Measurements from ENCODE around the gene CNTNAP3.
"Not testable (repeated sequence)": the region's sequence is repeated elsewhere in the genome, so short reads cannot be mapped to it uniquely, and the experiment has no call there.

The CNTNAP3 gene

GRCh38 chr9:39287980-39288379 lies at the start of gene CNTNAP3:
Gene CNTNAP3 (minus strand): TSS chr9:39288167. CDS start chr9:39288064, 103 bp downstream.
- not testable (repeated sequence) for DNase-seq (ENCODE audit: low read depth)

- not testable (repeated sequence) for DNase-seq (ENCODE audit: low read depth)
These were observed 8.0 kb downstream of the CNTNAP3 start for GRCh38 chr9:39279995-39280394.

GRCh38 chr9:39242513-39242912 lies 45.5 kb downstream of the CNTNAP3 start:
- DNase-seq (ENCODE audit: low read depth) = not testable (repeated sequence)

DNA sequence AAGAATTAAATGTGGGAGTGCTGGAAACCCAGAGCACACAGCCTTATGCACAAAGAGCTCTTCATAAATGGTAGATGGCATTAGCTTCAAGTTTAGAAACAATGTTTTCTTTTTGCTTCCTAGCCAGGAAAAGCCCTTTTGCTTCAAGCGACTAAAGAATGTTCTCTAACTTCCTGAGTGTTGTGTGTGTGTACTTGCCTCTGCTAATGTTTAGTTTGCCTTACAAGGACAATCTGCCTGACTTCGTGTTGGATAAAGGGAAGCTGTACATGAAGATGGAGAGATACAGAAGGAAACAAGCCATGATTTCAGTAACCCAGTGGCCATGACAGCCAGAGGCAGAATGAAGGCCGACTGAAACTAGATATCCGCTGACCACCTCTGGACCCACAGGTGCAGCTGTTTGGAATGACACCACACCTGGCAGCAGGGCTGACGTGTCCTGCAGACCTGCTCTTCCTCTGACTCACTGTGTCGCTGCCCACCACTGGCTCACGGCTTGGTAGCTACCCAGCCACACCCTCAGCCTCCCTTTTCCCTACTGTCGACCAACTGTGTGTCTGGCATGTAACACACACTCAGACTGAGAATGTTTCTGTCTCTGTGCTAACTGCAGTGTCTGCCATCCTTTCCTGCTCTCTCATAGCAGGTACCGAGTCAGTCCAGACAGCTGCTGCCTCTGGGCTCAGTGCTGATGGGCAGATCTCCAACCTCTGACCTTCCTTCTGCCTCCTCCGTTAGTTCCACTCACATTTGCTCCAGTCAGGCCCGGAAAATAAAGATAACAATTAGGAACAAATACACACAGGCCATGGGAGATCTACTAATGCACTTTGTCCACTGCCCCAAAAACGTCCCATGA lies 55.6 kb downstream of the CNTNAP3 start:
- DNase-seq (ENCODE audit: low read depth) = not testable (repeated sequence)

GRCh38 chr9:39215976-39216375 lies 72.0 kb downstream of the CNTNAP3 start:
- DNase-seq (ENCODE audit: low read depth) = not testable (repeated sequence)

DNA sequence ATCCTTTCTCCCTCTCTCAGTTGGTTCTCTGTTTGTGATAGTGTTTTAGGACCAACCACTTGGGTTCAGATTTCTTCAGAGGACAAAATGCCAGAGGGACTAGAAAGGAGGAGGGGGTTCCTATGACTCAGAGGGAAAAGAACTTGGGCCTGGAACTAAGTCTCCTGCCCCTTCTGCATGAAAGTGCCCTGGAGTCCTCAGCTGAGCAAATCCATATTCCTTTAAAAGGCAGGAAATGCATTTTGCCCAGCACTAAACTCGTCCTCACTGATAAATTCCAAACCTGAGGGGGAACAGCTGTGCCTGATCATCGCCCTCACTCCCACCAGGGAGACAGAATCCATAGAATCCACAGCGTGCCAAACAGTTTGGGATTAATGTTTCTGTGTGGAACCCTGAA lies 78.2 kb downstream of the CNTNAP3 start:
- DNase-seq (ENCODE audit: low read depth) = not testable (repeated sequence)

DNA sequence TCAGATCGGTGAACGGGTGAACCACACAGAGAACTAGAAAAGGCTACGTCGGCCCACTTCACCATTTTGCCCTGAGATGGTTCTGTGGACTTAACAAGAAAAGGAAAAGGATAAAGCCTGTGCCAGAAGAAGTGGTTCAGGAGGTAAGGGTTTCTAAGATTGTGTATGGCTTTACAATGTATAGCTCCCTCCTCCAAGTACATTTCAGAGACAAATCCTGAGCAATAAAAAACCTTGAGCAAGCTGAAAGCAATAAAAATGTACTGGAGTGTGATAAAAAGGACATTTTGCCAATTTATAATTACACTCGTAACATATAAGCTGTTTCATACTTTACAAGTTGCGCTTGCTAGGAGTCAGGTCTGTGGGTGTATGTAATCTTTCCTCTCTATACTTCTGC lies 81.3 kb downstream of the CNTNAP3 start:
- not testable (repeated sequence) for DNase-seq (ENCODE audit: low read depth)

- DNase-seq (ENCODE audit: low read depth) = not testable (repeated sequence)
These were observed 82.1 kb downstream of the CNTNAP3 start for GRCh38 chr9:39205842-39206241.

- DNase-seq (ENCODE audit: low read depth) = not testable (repeated sequence)
These were observed 87.6 kb downstream of the CNTNAP3 start for GRCh38 chr9:39200412-39200811.

DNA sequence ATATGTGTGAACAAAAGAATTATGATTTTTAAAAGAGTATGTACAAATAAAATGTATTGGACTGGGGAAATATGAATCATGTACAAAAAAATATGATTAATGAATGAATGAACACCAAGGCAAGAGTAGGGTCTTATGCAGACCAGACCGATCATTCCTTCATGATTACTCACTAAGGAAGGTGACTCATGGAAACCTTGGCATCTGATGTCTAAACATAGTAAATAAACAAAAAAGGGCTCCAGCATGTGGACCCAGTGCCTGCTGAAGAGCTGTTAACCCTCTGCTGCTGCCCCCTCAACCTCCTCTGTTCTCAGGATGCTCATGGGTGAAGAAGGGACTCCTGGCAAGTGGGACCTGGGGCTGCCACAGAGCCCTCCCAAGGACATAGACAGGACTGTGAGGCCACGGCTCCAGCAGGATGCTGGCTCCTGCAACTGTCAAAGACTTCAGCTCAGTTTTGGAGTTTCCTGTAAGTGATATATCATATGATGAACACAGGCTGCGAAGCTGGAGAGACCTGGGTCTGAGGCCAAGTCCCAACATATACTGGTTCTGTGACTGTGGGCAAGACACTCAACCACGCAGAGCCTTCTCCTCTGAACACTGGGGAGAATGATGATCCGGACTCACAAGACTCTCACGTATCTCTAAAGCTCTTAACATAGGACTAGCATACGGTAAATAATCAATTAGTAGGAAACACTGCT lies 89.8 kb downstream of the CNTNAP3 start:
- DNase-seq (ENCODE audit: low read depth) = not testable (repeated sequence)

- not testable (repeated sequence) for DNase-seq (ENCODE audit: low read depth)
These were observed 116.6 kb downstream of the CNTNAP3 start for GRCh38 chr9:39171370-39171769.

DNA sequence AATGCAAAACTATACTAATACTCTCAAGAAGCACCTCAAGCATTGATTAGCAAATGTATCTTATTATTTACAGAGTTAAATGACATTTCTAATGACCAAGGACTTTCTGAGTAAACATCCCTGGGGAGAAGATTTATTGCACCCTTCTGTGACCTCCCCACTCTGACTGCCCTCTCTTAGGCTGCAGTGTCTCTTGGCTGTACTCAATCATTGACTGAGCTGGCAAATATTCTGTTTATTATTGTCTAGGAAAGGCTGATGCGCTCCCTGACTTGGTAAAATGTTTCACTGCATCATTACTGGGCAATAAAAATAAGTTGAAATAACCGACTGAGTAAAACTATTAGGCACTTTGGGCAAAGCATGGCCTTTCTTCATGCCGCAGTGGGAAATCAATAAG lies 130.3 kb downstream of the CNTNAP3 start:
- not testable (repeated sequence) for DNase-seq (ENCODE audit: low read depth)

- DNase-seq (ENCODE audit: low read depth) = not testable (repeated sequence)
These were observed 155.0 kb downstream of the CNTNAP3 start for GRCh38 chr9:39132826-39133552.

GRCh38 chr9:39121401-39121800 lies 166.6 kb downstream of the CNTNAP3 start:
- DNase-seq (ENCODE audit: low read depth) = not testable (repeated sequence)

- not testable (repeated sequence) for DNase-seq (ENCODE audit: low read depth)
These were observed 176.2 kb downstream of the CNTNAP3 start for GRCh38 chr9:39111746-39112145.

DNA sequence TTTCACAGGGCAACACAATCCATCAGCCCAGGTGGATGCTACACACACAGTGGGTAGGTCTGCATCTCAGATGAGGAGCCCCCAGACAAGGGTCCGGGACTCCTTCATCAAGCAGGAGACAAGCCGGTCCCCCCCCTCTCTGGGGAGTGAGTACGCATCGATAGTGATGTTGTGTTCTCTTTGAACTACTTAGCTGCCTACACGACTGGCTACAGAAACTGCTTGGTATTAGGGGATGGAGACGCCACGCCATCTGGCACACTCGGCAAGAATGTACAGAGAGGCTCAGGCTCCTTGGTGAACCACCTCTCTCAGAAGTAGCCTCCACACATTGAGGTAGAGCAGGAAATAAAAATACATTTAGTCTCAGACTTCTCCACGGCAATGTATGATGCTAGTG lies 179.8 kb downstream of the CNTNAP3 start:
- DNase-seq (ENCODE audit: low read depth) = no peak

- not testable (repeated sequence) for DNase-seq (ENCODE audit: low read depth)
These were observed 190.8 kb downstream of the CNTNAP3 start for GRCh38 chr9:39097208-39097607.

GRCh38 chr9:39085311-39085710 lies 202.7 kb downstream of the CNTNAP3 start:
- DNase-seq (ENCODE audit: low read depth) = not testable (repeated sequence)

DNA sequence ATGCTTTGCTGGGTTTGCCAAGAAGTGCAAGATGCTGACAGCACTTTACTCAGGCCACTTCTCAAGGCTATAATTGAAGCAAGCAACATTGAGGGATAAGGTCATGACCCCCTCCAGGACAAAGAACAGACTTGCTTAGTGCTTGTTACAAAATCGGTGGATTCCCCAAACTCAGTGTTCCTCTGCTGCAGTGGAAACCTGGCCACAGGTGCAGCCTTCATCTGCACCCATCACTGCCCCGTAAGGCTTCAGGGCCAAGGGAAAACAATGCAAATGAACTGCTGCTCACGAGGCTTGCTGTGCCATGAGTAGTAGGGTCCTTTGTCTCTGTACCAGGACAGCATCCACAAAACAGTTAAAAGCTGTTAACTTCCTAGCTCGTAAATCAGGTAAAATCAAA lies 205.4 kb downstream of the CNTNAP3 start:
- not testable (repeated sequence) for DNase-seq (ENCODE audit: low read depth)

- DNase-seq (ENCODE audit: low read depth) = not testable (repeated sequence)
These were observed 207.9 kb downstream of the CNTNAP3 start for GRCh38 chr9:39080081-39080480.

GRCh38 chr9:39078621-39079256 lies 209.2 kb downstream of the CNTNAP3 start:
- not testable (repeated sequence) for DNase-seq (ENCODE audit: low read depth)

GRCh38 chr9:39073537-39073936 lies 214.4 kb downstream of the CNTNAP3 start:
- not testable (repeated sequence) for DNase-seq (ENCODE audit: low read depth)
